Adipose tissue (tissue), 3 donors: Measurements from ENCODE around the gene NELL1. TPM values are rescaled to one million over a fixed set of nuclear protein-coding genes. Genes with fewer than 3 reads are reported as not detected.

ENCODE experiments used
- H3K27ac ChIP-seq: one replicate; pipeline ENCODE4 v1.5.1; 2013; ENCODE audit warnings: low read depth, low read length
- WGBS, 3 donors: extraction: QIAGEN DNeasy Blood & Tissue Kit; methylation state at CpG; one replicate each; pipeline ENCODE4 v1.1.7; 2013; 5-methylcytosine and 5-hydroxymethylcytosine counted together
- polyA plus RNA-seq, 3 donors: library from polyadenylated mRNA; stranded (reverse); fragments of 200-250 nt; gene quantifications; one replicate each; pipeline ENCODE4 v1.2.3, GENCODE V29; 2013
- donor health status: healthy with polysubstance abuse.
- donor health status: Bipolar disorder and iron deficiency.
- donor health status: healthy.

NELL1 gene
- polyA plus RNA-seq, 3 donors = 0.03 TPM; not detected in 1

GRCh38 chr11:21018248-21018647 is 348.9 kb downstream of the NELL1 start:
- no peak overlapping the region for H3K27ac ChIP-seq
- WGBS, 3 donors = 35 to 54% (median 49%) methylated on average over 3 of the region's 3 CpGs

DNA sequence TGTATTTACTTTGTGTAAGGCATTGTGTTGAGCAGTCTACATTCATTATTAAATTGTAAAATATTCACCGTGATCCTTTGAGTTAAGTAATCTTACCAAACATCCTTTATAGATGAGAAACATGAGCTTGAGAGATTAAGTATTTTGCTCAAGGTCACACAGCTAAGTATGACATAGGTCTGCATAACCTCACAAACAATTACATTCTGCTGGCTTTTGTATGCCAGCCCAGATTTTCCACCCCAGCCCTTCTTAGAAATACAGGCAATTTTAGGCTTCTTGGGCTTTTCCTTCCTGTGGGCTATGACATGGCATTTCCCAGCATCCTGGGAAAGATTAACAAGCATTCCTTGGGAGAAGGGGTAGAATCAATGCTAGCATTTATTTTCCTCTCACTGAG is 357.3 kb downstream of the NELL1 start:
- H3K27ac ChIP-seq = no peak overlapping the region
- 38 to 72% (median 70%) methylated on average over 1 of the region's 1 CpG for WGBS, 3 donors

DNA sequence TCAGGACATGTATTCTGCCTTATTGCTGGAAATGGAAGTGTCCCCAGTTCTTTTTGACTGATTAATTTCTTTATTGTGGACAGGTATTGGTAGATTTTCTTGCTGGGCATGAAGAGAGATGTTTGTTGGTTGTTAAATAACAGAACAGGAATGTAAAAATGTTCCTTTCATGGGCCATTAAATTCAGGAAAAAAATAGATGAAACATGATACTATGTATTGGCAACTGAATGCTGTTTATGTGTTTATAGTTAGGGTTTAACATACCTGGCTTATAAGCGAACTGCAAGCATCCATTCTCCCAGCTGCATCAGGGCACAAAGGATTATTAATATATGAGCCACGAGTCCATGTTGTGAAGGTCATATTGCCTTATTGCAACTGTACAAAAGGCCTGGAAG is 368.5 kb downstream of the NELL1 start:
- WGBS, 3 donors = 44 to 77% (median 73%) methylated on average over 2 of the region's 2 CpGs
- no peak overlapping the region for H3K27ac ChIP-seq

DNA sequence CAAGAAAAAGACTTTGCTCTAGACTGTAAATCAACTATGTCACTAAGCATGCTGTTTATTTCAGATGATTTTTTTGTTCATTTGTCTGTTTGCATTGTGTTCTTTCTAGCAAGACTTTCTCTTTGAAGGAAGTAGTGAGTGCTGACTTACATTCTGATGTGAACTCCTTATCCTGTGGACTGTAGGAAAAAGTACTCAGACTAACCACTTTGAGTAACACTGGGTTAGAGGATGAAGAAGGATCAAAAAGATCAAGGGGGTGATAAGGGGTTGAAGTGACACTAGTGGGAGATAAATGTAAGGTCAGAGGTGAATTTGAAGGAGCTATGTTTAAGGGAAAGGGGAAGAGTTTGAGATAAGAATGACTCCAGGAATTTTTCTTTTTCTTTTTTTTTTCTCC is 369.4 kb downstream of the NELL1 start:
- no peak overlapping the region for H3K27ac ChIP-seq

- 53 to 73% (median 73%) methylated on average over 2 of the region's 2 CpGs for WGBS, 3 donors
- H3K27ac ChIP-seq = no peak overlapping the region
Observed at GRCh38 chr11:21040630-21041029, 371.2 kb downstream of the NELL1 start.

- no peak overlapping the region for H3K27ac ChIP-seq
- WGBS, 3 donors = 48 to 76% (median 53%) methylated on average over 5 of the region's 5 CpGs
Observed at GRCh38 chr11:21048626-21049025, 379.2 kb downstream of the NELL1 start.

GRCh38 chr11:21053466-21053865 is 384.1 kb downstream of the NELL1 start:
- 46 to 75% (median 69%) methylated on average over 1 of the region's 1 CpG for WGBS, 3 donors
- no peak overlapping the region for H3K27ac ChIP-seq

DNA sequence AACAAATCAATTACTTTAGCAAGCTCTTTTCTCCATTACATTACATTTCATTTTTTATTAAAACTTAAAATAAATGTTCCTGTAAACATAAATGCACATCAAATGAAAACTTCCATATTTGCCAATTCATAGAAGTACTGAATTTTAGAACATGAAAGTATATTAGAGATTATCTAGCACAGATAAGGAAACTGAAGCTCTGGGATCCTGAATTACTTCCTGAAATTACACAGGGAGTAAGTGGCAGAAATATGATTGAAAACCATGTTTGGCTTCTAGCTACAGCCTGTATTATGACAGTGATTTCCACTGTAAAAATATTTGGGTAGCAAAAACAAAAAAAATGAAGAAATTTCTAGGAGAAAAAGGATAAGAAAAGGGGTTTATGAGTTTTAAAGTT is 387.3 kb downstream of the NELL1 start:
- H3K27ac ChIP-seq = no peak overlapping the region

- 46 to 70% (median 63%) methylated on average over 2 of the region's 2 CpGs for WGBS, 3 donors
- H3K27ac ChIP-seq = no peak overlapping the region
Observed at GRCh38 chr11:21059879-21060278, 390.5 kb downstream of the NELL1 start.

DNA sequence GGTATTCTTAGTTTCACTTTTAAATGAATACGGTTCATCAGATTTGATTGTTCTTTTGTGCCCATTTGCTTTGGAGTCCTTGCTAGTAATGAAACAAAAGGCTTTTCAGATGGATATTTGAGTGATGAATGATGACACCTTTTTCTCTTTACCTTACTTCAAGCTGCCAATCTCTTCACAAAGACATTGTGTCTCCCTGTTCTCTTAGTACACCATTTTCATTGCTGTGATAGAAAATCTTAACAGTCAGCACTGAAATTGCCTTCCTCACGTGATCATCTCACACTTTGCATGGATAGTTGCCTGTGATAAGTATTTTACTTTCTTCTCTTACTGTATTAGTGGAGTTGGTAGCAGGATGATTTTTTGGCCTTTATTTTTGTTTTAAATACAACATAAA is 396.6 kb downstream of the NELL1 start:
- no peak overlapping the region for H3K27ac ChIP-seq
- 52 to 61% (median 57%) methylated on average over 2 of the region's 2 CpGs for WGBS, 3 donors

GRCh38 chr11:21068886-21069285 is 399.5 kb downstream of the NELL1 start:
- WGBS, 3 donors = 57 to 70% (median 67%) methylated on average over 3 of the region's 3 CpGs

DNA sequence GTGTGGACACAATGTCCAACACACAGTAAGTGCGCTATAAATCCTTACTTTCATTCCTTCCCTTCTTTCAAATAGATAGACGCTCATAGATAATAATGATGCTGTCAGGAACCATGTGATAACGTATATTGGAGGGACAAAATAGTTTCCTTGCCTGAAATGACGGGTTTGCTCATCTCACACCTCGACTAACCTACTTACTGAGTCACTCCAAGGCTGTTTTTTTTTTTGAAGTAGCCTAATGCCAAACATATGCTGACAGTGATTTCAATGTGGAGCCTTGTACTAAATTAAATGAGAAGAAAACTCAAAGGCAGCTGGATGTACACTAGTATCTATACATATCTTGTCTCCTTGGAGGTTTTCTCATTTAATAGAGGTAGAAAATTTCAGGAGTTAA is 400.5 kb downstream of the NELL1 start:
- no peak overlapping the region for H3K27ac ChIP-seq
- WGBS, 3 donors = 53 to 75% (median 72%) methylated on average over 5 of the region's 5 CpGs

More at GRCh38 chr11:21068886-21069285, 399.5 kb downstream of the NELL1 start:
- H3K27ac ChIP-seq = no peak overlapping the region

DNA sequence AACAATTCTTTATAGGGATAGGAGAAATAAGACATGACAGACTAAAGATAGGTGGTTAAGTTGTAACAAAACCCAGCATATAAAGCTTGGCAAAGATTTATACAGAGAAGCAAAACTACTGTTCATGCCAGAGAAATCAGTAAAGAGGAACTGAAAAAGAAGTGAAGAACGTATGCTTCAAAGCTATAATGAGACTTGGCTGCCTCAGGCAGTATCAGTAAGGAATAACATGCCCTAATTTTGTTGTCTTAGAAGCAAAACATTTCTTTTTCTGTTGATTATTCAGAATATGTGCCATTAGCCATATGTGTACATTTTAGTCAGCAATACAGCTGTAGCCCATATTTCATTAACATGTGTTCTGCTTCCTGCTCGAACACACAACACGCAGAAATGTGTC is 403.2 kb downstream of the NELL1 start:
- H3K27ac ChIP-seq = no peak overlapping the region
- 59 to 66% (median 59%) methylated on average over 3 of the region's 3 CpGs for WGBS, 3 donors

GRCh38 chr11:21082853-21083252 is 413.5 kb downstream of the NELL1 start:
- H3K27ac ChIP-seq = no peak overlapping the region
- WGBS, 3 donors = 81 to 87% (median 87%) methylated on average over 3 of the region's 3 CpGs

GRCh38 chr11:21088930-21089329 is 419.5 kb downstream of the NELL1 start:
- no peak overlapping the region for H3K27ac ChIP-seq

DNA sequence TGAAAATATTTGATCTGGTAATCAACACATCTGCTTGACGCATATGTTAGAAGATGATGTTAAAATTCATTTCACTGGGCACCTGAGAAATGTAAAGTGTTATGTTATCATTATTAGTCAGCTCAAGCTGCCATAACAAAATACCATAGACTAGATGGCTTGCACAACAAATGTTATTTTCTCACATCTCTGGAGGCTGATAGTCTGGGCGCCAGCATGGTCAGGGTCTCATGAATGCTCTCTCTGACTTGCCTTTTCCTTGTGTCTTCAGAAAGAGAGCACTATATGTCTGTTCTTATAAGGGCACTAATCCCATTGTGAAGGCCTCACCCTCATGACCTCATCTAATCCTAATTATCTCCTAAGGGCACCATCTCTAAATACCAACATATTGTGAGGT is 435.3 kb downstream of the NELL1 start:
- H3K27ac ChIP-seq = no peak overlapping the region
- 70 to 90% (median 89%) methylated on average over 2 of the region's 2 CpGs for WGBS, 3 donors

- 46 to 61% (median 59%) methylated on average over 5 of the region's 5 CpGs for WGBS, 3 donors
- no peak overlapping the region for H3K27ac ChIP-seq
Observed at GRCh38 chr11:21105196-21105917, 436.0 kb downstream of the NELL1 start.

GRCh38 chr11:21109341-21109740 is 440.0 kb downstream of the NELL1 start:
- no peak overlapping the region for H3K27ac ChIP-seq
- 78 to 88% (median 86%) methylated on average over 2 of the region's 2 CpGs for WGBS, 3 donors

- no peak overlapping the region for H3K27ac ChIP-seq
- 73 to 87% (median 87%) methylated on average over 1 of the region's 1 CpG for WGBS, 3 donors
Observed at GRCh38 chr11:21110415-21110814, 441.0 kb downstream of the NELL1 start.

GRCh38 chr11:21113876-21114275 is 444.5 kb downstream of the NELL1 start:
- H3K27ac ChIP-seq = no peak overlapping the region
- 51 to 75% (median 65%) methylated on average over 3 of the region's 3 CpGs for WGBS, 3 donors

GRCh38 chr11:21116009-21116408 is 446.6 kb downstream of the NELL1 start:
- WGBS, 3 donors = 76 to 87% (median 86%) methylated on average over 1 of the region's 1 CpG
- H3K27ac ChIP-seq = no peak overlapping the region
